Dedifferentiated amniotic fluid mesenchymal stem cell (primary cell): ENCODE measurements around the gene STT3B.

ENCODE experiments used
- DNase-seq: peaks from one replicate; pipeline ENCODE4 v3.0.0-alpha.2; 2016; ENCODE audit errors: extremely low spot score

STT3B gene

GRCh38 chr3:31521468-31521867 lies 11.3 kb upstream of the STT3B start:
- no peak for DNase-seq

GRCh38 chr3:31522152-31522551 lies 10.6 kb upstream of the STT3B start:
- no peak for DNase-seq

- no peak for DNase-seq
Measured at GRCh38 chr3:31523543-31523942, 9.2 kb upstream of the STT3B start.

GRCh38 chr3:31525532-31525931 lies 7.2 kb upstream of the STT3B start:
- no peak for DNase-seq

- no peak for DNase-seq
Measured at GRCh38 chr3:31529421-31529820, 3.3 kb upstream of the STT3B start.

- DNase-seq: no peak
Measured at GRCh38 chr3:31530039-31530959, 2.4 kb upstream of the STT3B start.

GRCh38 chr3:31530960-31531335 lies 1.8 kb upstream of the STT3B start:
- no peak for DNase-seq

- no peak for DNase-seq
Measured at GRCh38 chr3:31531452-31531991, 1.2 kb upstream of the STT3B start.

GRCh38 chr3:31531992-31532586 lies 636 bp upstream of the STT3B start:
- DNase-seq: peak; percentile 98

GRCh38 chr3:31533169-31534064 lies 692 bp downstream of the STT3B start:
- DNase-seq: no peak

- DNase-seq: no peak
Measured at GRCh38 chr3:31534065-31534425, 1.3 kb downstream of the STT3B start.

- no peak for DNase-seq
Measured at GRCh38 chr3:31536497-31536896, 3.8 kb downstream of the STT3B start.

GRCh38 chr3:31538801-31539200 lies 6.1 kb downstream of the STT3B start:
- DNase-seq: no peak

- DNase-seq: no peak
Measured at GRCh38 chr3:31539275-31539674, 6.5 kb downstream of the STT3B start.

GRCh38 chr3:31541089-31541488 lies 8.4 kb downstream of the STT3B start:
- DNase-seq: no peak

GRCh38 chr3:31542246-31542645 lies 9.5 kb downstream of the STT3B start:
- DNase-seq: no peak

- no peak for DNase-seq
Measured at GRCh38 chr3:31543375-31543774, 10.7 kb downstream of the STT3B start.

GRCh38 chr3:31544634-31545033 lies 11.9 kb downstream of the STT3B start:
- DNase-seq: no peak

GRCh38 chr3:31546162-31546561 lies 13.4 kb downstream of the STT3B start:
- no peak for DNase-seq

- DNase-seq: no peak
Measured at GRCh38 chr3:31546725-31547124, 14.0 kb downstream of the STT3B start.

GRCh38 chr3:31550452-31551251 lies 17.9 kb downstream of the STT3B start:
- DNase-seq: peak; percentile 45
